ENCODE measurements around the gene MYBBP1A. TPM values are rescaled to one million over a fixed set of nuclear protein-coding genes. Genes with fewer than 3 reads are reported as not detected.
A peak's percentile ranks its signal among the peaks of the same experiment; 100 is the strongest.

Gene MYBBP1A
- total RNA-seq, 1 donor: 49.2 TPM

DNA sequence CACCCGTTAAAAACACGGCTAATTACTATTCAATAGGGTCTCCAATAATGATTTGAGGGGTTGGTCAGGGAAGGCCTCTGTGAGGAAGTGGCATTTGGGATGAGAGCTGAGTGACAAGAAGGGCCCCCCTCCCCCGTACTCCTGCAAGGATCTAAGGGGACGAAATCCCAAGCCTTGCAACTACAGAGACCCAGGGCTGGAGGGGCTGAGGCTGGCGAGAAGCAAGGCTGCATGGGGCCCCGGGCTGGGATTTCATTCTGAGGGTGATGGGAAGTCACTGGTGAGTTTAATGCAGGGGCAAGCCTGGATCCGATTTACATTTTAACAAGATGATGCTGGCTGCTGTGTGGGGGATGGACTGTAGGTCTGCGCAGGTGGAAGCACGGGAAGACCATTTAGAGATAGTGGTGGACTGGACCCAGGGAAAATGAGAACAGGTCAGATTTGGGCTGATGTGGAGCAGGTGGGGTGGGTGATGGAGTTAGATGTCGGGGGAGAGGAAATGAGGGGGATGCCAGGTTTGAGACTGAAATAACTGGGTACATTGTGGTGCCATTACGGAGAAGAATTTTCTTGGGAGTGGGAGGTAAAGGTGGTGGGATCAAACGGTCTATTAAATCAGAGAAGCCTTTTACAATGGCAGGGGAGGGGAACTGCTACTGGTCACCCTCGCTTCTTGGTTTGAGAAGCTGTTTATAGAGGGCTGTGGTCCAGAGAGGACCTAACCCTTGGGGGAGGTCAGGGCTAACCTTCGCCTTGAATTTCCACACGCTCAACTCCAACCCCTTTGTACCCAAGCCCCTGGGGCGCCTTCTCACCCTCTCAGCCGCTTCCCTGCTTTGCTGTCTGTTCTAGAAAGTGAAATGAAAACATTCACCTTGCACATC lies 932 bp upstream of the MYBBP1A start:
- H3K27ac ChIP-seq (ENCODE audit: low read depth, low read length): peak overlapping the region; percentile 77

DNA sequence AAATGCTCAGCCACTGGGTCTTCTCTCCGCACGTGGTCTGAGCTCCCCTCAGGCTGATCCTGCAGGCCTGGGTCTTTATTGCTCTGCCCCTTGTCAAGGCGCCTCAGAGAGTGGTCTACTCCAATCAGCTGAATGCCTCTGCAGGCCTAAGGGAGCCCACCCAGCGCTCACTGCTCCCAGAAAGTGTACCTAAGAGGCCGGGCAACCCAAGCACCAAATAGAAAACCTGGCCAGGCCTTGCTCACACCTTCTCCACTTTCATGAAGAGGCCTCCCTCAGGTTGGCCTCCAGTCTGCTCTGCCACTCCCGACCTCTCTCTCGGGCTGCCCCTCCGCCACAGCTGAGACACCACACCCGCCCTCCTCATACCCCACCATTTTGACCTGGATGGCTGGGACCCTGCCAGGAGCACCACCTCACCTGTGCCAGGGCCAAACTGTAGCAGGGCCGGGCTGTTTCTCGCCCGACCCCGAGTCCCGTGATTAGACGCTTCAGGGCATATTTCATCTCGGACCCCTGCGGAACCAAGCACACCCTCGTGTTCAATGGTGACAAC lies 665 bp downstream of the MYBBP1A start:
- peak overlapping the region; percentile 77 for H3K27ac ChIP-seq (ENCODE audit: low read depth, low read length)
- peak overlapping the region; percentile 99 for H2AFZ ChIP-seq (ENCODE audit: low read length)
- no peaks in the 10 kb centered on the region for H3K9me3 ChIP-seq (ENCODE audit: low read depth, low read length)
- peaks cover 31% of the 10 kb centered on the region for H3K36me3 ChIP-seq (ENCODE audit: insufficient read depth, low read length)
- no peak for DNase-seq (ENCODE audit: insufficient read length, low spot score, missing footprints)
- peaks cover 26% of the 10 kb centered on the region for H3K79me2 ChIP-seq (ENCODE audit: insufficient read depth, low read length)
- peak overlapping the region; percentile 98 for H3K4me2 ChIP-seq (ENCODE audit: insufficient read depth, low read length)
- H4K20me1 ChIP-seq (ENCODE audit: insufficient read depth, low read length): peaks cover 10% of the 10 kb centered on the region
- no peaks in the 10 kb centered on the region for H3K27me3 ChIP-seq (ENCODE audit: insufficient read depth, low read length)
- peaks cover 19% of the 10 kb centered on the region for H3K4me1 ChIP-seq (ENCODE audit: insufficient read depth, low read length)
- TF ChIP-seq, protein P1, sequence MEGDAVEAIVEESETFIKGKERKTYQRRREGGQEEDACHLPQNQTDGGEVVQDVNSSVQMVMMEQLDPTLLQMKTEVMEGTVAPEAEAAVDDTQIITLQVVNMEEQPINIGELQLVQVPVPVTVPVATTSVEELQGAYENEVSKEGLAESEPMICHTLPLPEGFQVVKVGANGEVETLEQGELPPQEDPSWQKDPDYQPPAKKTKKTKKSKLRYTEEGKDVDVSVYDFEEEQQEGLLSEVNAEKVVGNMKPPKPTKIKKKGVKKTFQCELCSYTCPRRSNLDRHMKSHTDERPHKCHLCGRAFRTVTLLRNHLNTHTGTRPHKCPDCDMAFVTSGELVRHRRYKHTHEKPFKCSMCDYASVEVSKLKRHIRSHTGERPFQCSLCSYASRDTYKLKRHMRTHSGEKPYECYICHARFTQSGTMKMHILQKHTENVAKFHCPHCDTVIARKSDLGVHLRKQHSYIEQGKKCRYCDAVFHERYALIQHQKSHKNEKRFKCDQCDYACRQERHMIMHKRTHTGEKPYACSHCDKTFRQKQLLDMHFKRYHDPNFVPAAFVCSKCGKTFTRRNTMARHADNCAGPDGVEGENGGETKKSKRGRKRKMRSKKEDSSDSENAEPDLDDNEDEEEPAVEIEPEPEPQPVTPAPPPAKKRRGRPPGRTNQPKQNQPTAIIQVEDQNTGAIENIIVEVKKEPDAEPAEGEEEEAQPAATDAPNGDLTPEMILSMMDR (IDR thresholded peaks at IDR 0.05; ENCODE audit: extremely low read depth, low read depth, low read length): no peak
- H3K4me3 ChIP-seq (ENCODE audit: insufficient read depth, low read length): peak overlapping the region; percentile 99

More for the DNA sequence above, 932 bp upstream of the MYBBP1A start:
- Histone ChIP-seq H3K4me1 (ENCODE audit: insufficient read depth, low read length) (peaks cover 19% of the 10 kb centered on the region), H3K36me3 (ENCODE audit: insufficient read depth, low read length) (peaks cover 23% of the 10 kb centered on the region), H3K4me2 (ENCODE audit: insufficient read depth, low read length) (peak overlapping the region; percentile 98), H3K79me2 (ENCODE audit: insufficient read depth, low read length) (peaks cover 26% of the 10 kb centered on the region), H4K20me1 (ENCODE audit: insufficient read depth, low read length) (peaks cover 7% of the 10 kb centered on the region), H3K4me3 (ENCODE audit: insufficient read depth, low read length) (peak overlapping the region; percentile 99), H2AFZ (ENCODE audit: low read length) (peak overlapping the region; percentile 99), H3K9me3 (ENCODE audit: low read depth, low read length) (no peaks in the 10 kb centered on the region), H3K27me3 (ENCODE audit: insufficient read depth, low read length) (no peaks in the 10 kb centered on the region)
- peak; percentile 89 for DNase-seq (ENCODE audit: insufficient read length, low spot score, missing footprints)
- TF ChIP-seq, protein P1 (IDR thresholded peaks at IDR 0.05; ENCODE audit: extremely low read depth, low read depth, low read length): no peak

DNA sequence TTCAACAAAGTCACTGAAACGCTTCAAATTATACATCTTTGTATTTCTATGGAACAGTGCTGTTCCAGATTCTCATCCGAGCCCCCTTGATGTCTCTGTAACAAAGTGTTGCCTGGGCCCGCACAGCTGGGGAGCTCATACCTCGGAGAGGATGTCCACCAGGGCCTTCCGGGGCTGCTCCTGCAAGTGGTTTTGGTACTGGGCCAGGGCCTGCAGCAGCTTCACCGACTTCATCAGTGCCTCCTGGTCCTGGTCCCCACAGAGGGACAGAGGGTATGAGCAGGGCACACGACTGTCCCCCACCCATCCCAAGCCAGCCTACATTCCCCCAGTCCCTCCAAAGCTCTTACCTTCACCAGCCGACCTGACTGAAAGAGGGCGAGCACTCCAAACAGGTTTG lies 1.5 kb downstream of the MYBBP1A start:
- peaks cover 26% of the 10 kb centered on the region for H3K79me2 ChIP-seq (ENCODE audit: insufficient read depth, low read length)
- peaks cover 19% of the 10 kb centered on the region for H3K4me1 ChIP-seq (ENCODE audit: insufficient read depth, low read length)
- H3K27ac ChIP-seq (ENCODE audit: low read depth, low read length): no peak overlapping the region
- H3K9me3 ChIP-seq (ENCODE audit: low read depth, low read length): no peaks in the 10 kb centered on the region
- no peaks in the 10 kb centered on the region for H3K27me3 ChIP-seq (ENCODE audit: insufficient read depth, low read length)
- TF ChIP-seq, protein P1 (IDR thresholded peaks at IDR 0.05; ENCODE audit: extremely low read depth, low read depth, low read length): no peak
- no peak for DNase-seq (ENCODE audit: insufficient read length, low spot score, missing footprints)
- no peak overlapping the region for H2AFZ ChIP-seq (ENCODE audit: low read length)
- H3K36me3 ChIP-seq (ENCODE audit: insufficient read depth, low read length): peaks cover 37% of the 10 kb centered on the region
- H3K4me2 ChIP-seq (ENCODE audit: insufficient read depth, low read length): peak overlapping the region; percentile 98
- H3K4me3 ChIP-seq (ENCODE audit: insufficient read depth, low read length): peak overlapping the region; percentile 99
- peaks cover 16% of the 10 kb centered on the region for H4K20me1 ChIP-seq (ENCODE audit: insufficient read depth, low read length)

Data from osteoblast (primary cell).